ENCODE measurements around the gene TRMT10A. TPM values are rescaled to one million over a fixed set of nuclear protein-coding genes. Genes with fewer than 3 reads are reported as not detected.

The TRMT10A gene
- total RNA-seq, 2 experiments from 2014 or later, result 8.5 to 8.8 TPM

GRCh38 chr4:99510721-99511120, 53.1 kb downstream of the TRMT10A start, which contains the start of gene C4orf17:
TSS of gene C4orf17 (plus strand) at chr4:99511021. CDS start at chr4:99513082, 2,061 bp downstream.
- peaks cover 7% of the 10 kb centered on the region for H3K9me3 Mint-ChIP-seq
- H3K27me3 Mint-ChIP-seq, result no peaks in the 10 kb centered on the region
- no peak within 1 kb of the TSS for H3K27ac Mint-ChIP-seq
- peaks cover 37% of the 10 kb centered on the region for H3K4me1 Mint-ChIP-seq
- peaks cover 1% of the 10 kb centered on the region for H3K36me3 Mint-ChIP-seq
- DNase-seq, result no peak
- no peak within 1 kb of the TSS for H3K4me3 Mint-ChIP-seq

DNA sequence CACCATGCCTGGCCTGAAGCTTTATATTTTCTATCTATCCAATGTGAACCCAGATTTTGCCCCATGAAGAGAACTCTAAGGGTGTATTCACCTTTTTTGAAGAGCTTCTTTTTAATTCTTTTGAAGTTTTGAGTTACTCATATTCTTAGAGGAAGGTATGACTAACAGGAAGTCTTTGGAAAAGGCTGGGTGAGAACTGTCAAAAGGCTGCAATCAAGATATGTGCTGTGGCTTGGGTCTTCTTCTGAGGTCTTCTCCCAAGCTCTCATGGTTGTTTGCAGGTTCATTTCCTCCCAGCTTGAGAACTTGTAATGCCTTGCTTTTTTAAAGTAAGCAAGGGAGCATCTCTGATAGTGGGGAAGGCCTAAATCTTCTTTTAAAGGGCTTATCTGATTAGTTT, 56.1 kb downstream of the TRMT10A start:
- Mint-ChIP-seq H3K36me3 (peaks cover 1% of the 10 kb centered on the region), H3K27me3 (no peaks in the 10 kb centered on the region), H3K9me3 (peaks cover 7% of the 10 kb centered on the region), H3K4me1 (peaks cover 48% of the 10 kb centered on the region), H3K4me3 (peak overlapping the region; percentile 26), H3K27ac (peak overlapping the region; percentile 87)
- DNase-seq, result peak; percentile 25

- H3K9me3 Mint-ChIP-seq, result peaks cover 7% of the 10 kb centered on the region
- peaks cover 48% of the 10 kb centered on the region for H3K4me1 Mint-ChIP-seq
- DNase-seq, result no peak
- no peaks in the 10 kb centered on the region for H3K27me3 Mint-ChIP-seq
- peaks cover 1% of the 10 kb centered on the region for H3K36me3 Mint-ChIP-seq
- peak overlapping the region; percentile 87 for H3K27ac Mint-ChIP-seq
- H3K4me3 Mint-ChIP-seq, result peak overlapping the region; percentile 26
Observed at GRCh38 chr4:99507349-99507748, 56.5 kb downstream of the TRMT10A start.

DNA sequence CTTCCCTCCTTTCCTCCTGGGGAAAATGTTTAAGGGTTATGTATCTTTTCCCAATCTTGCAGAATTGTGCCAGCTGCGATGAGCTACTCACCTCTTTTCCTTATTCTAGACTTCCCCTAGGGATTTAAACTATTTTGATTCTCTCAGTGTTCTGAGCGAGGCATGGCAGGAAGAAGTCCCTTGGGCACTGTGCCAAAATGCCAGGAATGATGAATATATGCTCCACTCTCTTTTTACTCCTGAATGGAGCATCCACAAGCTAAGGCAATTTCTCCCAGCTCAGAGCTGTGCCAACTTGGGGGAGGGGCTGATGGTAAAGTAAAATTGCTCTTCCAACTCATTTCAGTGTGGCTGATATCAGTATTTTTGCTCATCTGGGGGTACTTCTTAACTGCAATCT, 57.1 kb downstream of the TRMT10A start:
- peaks cover 48% of the 10 kb centered on the region for H3K4me1 Mint-ChIP-seq
- H3K27me3 Mint-ChIP-seq, result no peaks in the 10 kb centered on the region
- no peak overlapping the region for H3K4me3 Mint-ChIP-seq
- no peak for DNase-seq
- H3K9me3 Mint-ChIP-seq, result peaks cover 7% of the 10 kb centered on the region
- H3K27ac Mint-ChIP-seq, result peak overlapping the region; percentile 72
- peaks cover 1% of the 10 kb centered on the region for H3K36me3 Mint-ChIP-seq

DNA sequence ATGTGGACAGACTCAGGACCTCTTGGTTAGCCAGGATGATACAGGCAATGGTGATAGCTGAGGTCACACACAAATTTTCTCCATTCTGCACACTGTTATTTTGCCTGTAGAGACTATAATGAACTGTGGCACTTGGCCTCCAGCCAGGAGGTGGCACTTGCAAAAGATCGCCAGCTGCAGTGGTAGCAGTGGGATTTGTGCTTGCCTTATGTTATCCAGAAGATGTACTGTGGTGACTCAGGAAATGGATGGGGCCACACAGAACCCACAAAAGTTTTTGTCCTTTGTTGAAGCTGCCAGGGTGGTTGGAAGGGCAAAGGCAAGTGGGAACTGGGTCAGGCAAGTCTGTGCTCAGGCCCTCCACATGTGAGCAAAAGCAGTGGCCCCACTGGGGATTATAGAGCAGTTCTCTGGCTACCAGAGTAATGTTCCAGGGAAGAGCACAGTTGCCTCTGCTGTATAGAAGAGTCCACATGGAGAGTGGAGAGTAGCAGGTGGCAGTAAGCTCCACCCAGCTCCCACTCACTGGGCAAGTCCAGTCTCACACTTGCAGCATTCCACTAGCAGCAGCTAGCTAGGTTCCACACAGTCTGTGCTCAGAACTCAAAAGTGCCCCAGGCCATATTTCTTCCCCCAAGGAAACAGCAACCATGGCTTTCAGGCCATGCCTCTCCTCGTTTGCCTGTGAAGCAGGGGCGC, 58.9 kb downstream of the TRMT10A start:
- Mint-ChIP-seq H3K9me3 (peaks cover 7% of the 10 kb centered on the region), H3K4me1 (peaks cover 45% of the 10 kb centered on the region), H3K27me3 (no peaks in the 10 kb centered on the region), H3K4me3 (no peak overlapping the region), H3K27ac (no peak overlapping the region), H3K36me3 (peaks cover 1% of the 10 kb centered on the region)
- peak; percentile 2 for DNase-seq

Other genes starting within 250 kb of the TRMT10A start
- not detected for gene ADH1B, start 242.6 kb downstream of the TRMT10A start, total RNA-seq
- gene ADH1C, start 211.3 kb downstream of the TRMT10A start, total RNA-seq, result not detected
- gene ADH7, start 128.7 kb downstream of the TRMT10A start, total RNA-seq, result not detected
- gene C4orf17, start 53.0 kb downstream of the TRMT10A start, total RNA-seq, result not detected
- gene MTTP, start 10.8 kb upstream of the TRMT10A start, total RNA-seq, result under 1 TPM; 0.34 to 0.47 TPM
- gene C4orf54, start 93.8 kb upstream of the TRMT10A start, total RNA-seq, result not detected